ENCODE results near the gene HAP1.
"Not testable (repeated sequence)": the region's sequence is repeated elsewhere in the genome, so short reads cannot be mapped to it uniquely, and the experiment has no call there.

HAP1 gene

DNA sequence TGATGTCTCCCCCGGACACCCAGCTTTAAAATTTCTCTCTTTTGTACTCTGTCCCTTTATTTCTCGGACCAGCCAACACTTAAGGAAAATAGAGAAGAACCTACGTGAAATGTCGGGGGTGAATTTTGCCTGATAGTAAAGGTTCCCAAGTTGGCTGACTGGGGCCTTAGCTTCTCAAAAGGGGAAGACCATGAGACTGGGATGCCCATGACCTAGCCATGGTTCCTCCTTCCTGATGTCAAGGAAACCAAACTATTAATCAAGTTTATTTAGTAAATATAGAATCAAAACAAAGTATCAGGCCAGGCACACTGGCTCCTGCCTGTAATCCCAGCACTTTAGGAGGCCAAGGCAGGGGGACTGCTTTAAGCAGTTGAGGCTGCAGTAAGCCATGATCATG is 48.2 kb downstream of the HAP1 start:
- H3K27ac ChIP-seq, result no peak overlapping the region
- no peak for TF ChIP-seq ZFX (IDR thresholded peaks at IDR 0.05)
- TF ChIP-seq, protein P1, sequence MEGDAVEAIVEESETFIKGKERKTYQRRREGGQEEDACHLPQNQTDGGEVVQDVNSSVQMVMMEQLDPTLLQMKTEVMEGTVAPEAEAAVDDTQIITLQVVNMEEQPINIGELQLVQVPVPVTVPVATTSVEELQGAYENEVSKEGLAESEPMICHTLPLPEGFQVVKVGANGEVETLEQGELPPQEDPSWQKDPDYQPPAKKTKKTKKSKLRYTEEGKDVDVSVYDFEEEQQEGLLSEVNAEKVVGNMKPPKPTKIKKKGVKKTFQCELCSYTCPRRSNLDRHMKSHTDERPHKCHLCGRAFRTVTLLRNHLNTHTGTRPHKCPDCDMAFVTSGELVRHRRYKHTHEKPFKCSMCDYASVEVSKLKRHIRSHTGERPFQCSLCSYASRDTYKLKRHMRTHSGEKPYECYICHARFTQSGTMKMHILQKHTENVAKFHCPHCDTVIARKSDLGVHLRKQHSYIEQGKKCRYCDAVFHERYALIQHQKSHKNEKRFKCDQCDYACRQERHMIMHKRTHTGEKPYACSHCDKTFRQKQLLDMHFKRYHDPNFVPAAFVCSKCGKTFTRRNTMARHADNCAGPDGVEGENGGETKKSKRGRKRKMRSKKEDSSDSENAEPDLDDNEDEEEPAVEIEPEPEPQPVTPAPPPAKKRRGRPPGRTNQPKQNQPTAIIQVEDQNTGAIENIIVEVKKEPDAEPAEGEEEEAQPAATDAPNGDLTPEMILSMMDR (conservative IDR thresholded peaks at IDR 0.05), result no peak

DNA sequence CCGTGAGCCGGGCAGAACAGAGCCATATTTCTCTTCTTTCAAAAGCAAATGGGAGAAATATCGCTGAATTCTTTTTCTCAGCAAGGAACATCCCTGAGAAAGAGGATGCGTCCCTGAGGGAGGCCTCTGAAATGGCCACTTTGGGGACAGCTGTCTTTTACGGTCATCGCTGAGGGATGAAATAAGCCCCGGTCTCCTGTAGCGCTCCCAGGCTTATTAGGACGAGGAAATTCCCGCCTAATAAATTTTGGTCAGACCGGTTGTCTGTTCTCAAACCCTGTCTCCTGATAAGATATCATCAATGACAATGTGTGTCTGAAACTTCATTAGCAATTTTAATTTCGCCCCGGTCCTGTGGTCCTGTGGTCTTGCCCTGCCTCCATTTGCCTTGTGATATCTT is 48.7 kb downstream of the HAP1 start:
- H3K27ac ChIP-seq, result not testable (repeated sequence)

DNA sequence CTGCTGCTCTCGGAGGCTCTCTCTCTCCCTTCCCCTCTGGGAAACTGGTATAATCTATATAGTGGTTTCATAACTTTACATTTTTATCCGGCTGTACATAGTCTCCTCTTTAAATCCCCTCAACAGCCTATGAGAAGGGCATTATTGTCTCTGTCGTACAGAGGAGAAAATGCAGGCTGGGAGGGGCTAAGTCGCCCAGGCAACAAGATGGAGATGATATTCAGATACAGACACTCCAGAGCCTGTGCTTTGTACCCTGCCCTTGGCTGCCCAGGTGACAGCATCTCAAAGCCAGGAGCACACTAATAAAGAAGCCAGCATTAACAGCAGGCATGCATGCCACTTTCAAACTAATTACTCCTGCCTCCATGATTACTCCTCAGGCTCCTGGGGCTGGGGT is 50.4 kb downstream of the HAP1 start:
- no peak for TF ChIP-seq ZFX (IDR thresholded peaks at IDR 0.05)
- TF ChIP-seq, protein P1 (conservative IDR thresholded peaks at IDR 0.05), result no peak
- H3K27ac ChIP-seq, result no peak overlapping the region

DNA sequence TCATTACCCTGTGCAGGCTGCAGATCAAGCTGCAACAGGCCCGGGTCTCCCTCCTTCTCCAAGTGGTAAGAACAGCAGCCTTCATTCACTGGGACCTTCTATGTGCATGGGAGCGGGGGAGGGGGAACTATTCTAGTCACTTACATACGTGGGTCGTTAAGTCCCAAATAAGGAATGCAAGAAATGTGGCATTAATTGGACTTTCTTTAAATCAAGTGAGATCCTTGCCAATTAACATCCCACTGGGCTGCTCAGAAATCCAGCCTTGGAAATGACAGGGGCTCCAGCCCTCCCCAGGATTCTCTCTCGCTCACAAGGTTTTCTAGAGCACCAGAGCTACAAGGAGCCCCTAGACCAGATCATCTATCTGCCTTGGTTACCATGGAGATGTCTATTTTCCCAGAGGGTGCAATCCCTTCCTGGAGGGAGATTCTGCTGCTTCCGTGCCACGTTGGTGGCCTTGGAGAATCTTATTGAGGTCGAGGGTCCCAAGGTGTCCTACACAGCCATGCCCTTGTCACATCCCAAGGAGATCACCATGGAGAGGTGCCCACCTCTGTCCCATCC is 50.9 kb downstream of the HAP1 start:
- H3K27ac ChIP-seq, result no peak overlapping the region
- TF ChIP-seq ZFX (IDR thresholded peaks at IDR 0.05), result no peak
- TF ChIP-seq, protein P1 (conservative IDR thresholded peaks at IDR 0.05), result no peak

DNA sequence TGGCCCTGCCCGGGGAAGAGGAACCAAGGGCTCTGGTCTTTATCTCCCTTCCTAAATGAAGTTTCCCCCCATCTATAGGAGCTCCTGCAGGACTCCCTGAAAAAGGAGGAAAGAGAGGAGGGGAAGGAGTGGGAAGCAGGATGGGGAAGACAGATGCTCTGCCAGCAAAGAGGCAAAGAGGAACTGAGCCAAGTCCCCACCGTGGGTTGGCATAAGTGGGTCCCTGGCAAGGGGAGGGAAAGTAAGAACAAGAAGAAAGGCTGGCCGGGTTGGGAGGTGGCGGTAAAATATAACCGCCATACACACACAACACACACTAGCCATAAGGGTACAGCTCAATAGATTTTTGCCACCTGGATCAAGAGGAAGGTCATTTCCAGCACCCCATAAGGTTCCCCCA is 51.8 kb downstream of the HAP1 start:
- no peak for TF ChIP-seq ZFX (IDR thresholded peaks at IDR 0.05)
- TF ChIP-seq, protein P1 (conservative IDR thresholded peaks at IDR 0.05), result no peak
- H3K27ac ChIP-seq, result no peak overlapping the region

DNA sequence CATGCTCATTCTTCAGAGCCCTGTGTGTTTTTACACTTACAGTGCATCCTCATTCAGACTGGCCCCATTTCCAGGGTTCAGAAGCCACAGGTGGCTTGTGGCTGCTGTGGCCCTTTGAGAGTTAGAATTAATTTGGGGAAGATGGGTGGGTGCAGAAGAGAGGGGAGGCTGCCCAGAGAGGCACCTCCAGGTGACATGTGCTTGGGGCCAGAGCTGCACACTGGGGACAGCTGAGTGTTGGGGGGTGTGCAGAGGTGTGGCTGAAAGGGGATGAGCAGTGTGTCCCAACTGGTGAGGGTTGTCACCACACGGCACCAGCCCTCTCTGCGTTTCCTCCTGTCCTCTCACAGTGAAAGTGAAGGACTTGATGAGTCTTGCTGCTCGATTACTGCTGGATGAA is 52.7 kb downstream of the HAP1 start:
- no peak overlapping the region for H3K27ac ChIP-seq

DNA sequence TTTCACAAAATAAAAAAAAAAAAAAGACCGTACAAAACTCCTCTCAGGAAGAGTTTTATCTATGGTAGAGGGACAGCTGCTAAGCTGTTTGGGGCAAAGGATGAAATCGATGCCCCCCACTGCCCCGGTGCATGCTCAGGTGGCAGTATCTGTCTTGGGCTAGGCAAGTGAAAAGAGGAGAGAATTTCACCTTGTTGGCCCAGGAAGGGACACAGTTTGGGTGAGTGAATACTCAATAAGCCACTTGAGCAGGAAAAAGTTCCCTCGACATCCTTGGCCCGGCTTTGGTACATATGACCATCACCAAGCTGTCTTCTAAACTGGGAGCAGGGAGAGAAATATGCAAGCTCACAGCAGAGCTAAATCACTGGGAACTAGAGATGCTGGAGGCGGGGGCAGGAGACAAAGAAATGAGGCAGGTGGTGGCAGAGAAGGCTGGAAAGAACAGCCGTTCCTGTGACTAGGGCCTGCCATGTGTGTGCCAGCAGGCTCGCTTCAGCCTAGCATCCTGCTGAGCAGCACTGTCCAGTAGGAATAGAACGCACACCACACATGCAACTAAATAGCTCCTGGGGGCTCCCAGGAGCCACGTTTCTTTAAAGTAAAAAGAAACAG is 53.9 kb downstream of the HAP1 start:
- H3K27ac ChIP-seq, result no peak overlapping the region
- TF ChIP-seq, protein P1 (conservative IDR thresholded peaks at IDR 0.05), result no peak
- TF ChIP-seq ZFX (IDR thresholded peaks at IDR 0.05), result no peak

More for the DNA sequence above, 52.7 kb downstream of the HAP1 start:
- TF ChIP-seq, protein P1 (conservative IDR thresholded peaks at IDR 0.05), result no peak
- TF ChIP-seq ZFX (IDR thresholded peaks at IDR 0.05), result no peak

All from C4-2B (cell line).